Astrocyte of the cerebellum (primary cell): Measurements from ENCODE around the gene ARHGAP8.

Source experiments
- DNase-seq: peaks from one replicate; pipeline ENCODE4 v3.0.0-alpha.2; 2011; ENCODE audit warnings: low read depth
- H3K4me3 ChIP-seq: 2 replicates; pipeline ENCODE4 v1.5.1; 2011; ENCODE audit warnings: mild to moderate bottlenecking, low read depth, low read length, moderate library complexity
- in situ Hi-C: cut with HindIII; loops from 2 replicates; pipeline ENCODE4 v1.10.0; 2017; ENCODE audit warnings: low sequenced_read_pairs
- TF ChIP-seq, protein P1 (sequence below): IDR thresholded peaks from 2 replicates; pipeline ENCODE4 v1.5.1; 2012; ENCODE audit warnings: low read length, low read depth, moderate library complexity, mild to moderate bottlenecking; ENCODE audit errors: missing control alignments

The ARHGAP8 gene

GRCh38 chr22:44729391-44730021 lies 22.9 kb upstream of the ARHGAP8 start:
- TF ChIP-seq, protein P1, sequence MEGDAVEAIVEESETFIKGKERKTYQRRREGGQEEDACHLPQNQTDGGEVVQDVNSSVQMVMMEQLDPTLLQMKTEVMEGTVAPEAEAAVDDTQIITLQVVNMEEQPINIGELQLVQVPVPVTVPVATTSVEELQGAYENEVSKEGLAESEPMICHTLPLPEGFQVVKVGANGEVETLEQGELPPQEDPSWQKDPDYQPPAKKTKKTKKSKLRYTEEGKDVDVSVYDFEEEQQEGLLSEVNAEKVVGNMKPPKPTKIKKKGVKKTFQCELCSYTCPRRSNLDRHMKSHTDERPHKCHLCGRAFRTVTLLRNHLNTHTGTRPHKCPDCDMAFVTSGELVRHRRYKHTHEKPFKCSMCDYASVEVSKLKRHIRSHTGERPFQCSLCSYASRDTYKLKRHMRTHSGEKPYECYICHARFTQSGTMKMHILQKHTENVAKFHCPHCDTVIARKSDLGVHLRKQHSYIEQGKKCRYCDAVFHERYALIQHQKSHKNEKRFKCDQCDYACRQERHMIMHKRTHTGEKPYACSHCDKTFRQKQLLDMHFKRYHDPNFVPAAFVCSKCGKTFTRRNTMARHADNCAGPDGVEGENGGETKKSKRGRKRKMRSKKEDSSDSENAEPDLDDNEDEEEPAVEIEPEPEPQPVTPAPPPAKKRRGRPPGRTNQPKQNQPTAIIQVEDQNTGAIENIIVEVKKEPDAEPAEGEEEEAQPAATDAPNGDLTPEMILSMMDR: peak; percentile 43
- in situ Hi-C loops: no loop called here
- H3K4me3 ChIP-seq: no peak overlapping the region
- peak; percentile 23 for DNase-seq

DNA sequence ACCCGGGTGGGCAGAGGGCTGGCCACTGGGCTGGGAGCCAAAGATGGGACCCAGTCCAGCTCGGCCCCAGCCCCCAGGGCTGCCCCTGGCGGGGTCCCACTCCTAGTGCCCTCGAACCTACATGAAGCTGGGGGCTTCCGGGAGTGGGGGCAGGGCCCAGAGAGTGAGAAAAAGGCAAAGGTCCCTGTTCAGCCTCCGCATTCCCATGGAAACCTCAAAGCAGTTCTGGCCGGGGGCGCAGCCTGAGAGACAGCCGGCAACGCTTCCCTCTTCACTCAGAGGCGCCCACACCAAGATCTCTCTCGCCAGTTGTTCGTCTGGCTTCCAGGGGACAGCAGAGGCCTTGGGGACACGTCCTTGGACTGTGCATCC lies 22.4 kb upstream of the ARHGAP8 start:
- in situ Hi-C loops: no loop called here
- TF ChIP-seq, protein P1: no peak
- no peak for DNase-seq
- H3K4me3 ChIP-seq: no peak overlapping the region

DNA sequence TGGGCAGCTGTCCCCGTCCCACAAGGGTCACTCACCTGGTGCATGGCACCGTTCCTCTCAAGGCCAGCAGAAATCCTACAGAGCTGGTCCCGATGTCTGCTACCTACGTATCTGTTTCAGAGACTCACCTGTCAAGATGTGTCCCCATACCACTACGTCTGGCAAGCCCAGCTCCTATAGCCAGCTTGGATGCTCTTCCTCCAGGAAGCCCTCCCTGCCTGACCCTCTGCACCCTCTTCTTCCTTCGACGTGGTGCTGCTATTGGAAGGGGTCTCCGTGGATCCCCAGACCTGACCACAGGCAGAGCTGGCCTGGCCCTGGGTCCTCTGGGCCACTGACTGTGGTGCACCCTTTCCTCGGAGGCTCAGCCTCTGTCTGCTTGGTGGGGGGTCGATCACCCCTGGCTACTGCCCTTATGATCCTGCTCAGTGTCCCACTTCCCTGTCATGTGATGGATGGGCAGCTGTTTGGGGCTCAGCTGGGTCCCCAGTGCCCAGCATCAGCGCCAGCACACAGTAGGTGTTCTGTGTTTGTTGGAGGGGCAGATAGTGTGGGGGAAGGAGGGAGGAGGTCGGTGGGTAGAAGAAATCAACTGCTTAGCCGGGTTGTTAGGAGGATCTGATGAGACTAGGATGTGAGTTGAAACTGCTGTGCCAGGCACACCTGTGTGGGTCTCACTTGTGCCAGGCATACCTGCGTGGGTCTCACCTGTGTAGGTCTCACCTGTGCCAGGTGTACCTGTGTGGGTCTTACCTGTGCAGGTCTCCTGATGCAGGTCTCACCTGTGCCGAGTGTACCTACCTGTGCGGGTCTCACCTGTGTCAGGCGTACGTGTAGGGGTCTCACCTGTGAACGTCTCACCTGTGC lies 21.7 kb upstream of the ARHGAP8 start:
- no peak for DNase-seq
- TF ChIP-seq, protein P1: no peak
- in situ Hi-C loops: no loop called here
- H3K4me3 ChIP-seq: no peak overlapping the region

DNA sequence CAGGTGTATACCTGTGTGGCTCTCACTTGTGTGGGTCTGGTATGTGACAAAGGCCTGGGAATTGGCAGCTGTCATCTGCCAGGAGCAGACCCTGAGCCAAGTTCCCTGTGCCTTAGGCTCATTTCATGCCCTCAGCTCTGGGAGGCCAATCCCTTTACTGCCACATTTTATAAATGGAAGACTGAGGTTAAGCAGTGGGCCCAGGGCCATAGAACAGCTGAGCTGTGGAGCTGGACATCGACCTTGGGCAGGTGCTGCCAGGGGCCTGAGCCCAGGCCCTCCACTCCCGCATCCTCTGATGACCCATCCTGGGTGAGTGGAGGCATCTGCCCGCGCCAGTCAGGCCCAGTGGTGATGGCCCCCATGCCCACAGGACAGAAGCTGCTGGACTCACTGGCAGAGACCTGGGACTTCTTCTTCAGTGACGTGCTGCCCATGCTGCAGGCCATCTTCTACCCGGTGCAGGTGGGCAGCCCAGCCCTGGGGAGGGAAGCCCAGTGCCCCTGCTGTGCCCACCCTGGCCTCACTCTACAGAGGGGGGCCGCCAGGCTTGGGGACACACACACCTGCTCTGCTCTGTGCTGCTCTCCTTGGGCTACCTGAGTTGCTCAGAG lies 20.9 kb upstream of the ARHGAP8 start:
- H3K4me3 ChIP-seq: no peak overlapping the region
- DNase-seq: no peak
- TF ChIP-seq, protein P1: no peak
- in situ Hi-C loops: no loop called here

DNA sequence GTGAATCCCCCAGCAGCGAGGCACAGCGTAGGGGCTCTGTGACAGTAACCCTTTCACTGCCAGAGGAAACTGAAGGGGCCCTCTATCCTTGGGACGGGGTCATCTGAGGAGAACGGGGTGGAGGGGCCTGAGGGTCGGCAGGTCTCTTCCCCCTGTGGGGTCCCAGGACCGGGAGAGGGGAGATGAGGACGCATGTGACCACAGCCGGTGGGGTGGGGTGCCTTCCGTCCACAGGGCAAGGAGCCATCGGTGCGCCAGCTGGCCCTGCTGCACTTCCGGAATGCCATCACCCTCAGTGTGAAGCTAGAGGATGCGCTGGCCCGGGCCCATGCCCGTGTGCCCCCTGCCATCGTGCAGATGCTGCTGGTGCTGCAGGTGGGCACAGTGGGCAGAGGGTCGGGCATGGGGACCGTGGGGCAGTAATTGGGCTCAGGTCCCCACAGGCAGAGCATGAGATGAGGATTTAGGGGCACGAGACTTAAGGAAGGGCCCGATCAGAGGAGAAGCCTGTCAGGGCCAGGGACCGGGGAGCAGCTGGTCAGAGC lies 20.3 kb upstream of the ARHGAP8 start:
- no peak overlapping the region for H3K4me3 ChIP-seq
- no peak for DNase-seq
- in situ Hi-C loops: no loop called here
- TF ChIP-seq, protein P1: no peak

DNA sequence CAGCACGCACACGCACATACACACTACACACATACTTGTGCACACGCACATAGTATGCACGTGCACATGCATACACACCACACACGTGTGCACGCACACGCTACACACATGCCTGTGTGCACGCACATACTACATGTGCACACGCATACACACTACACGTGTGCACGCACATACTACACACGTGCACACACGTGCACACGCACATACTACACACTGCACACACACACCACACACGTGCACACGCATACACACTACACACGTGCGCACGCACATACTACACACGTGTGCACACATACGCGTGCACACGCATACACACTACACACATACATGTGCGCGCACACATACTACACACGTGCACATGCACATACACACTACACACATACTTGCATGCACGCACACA lies 19.7 kb upstream of the ARHGAP8 start:
- DNase-seq: no peak
- in situ Hi-C loops: no loop called here
- TF ChIP-seq, protein P1: no peak
- no peak overlapping the region for H3K4me3 ChIP-seq
